C4-2B (cell line): ENCODE measurements around the gene PLD3.
A peak's percentile ranks its signal among the peaks of the same experiment; 100 is the strongest.

Experiments
- H3K27ac ChIP-seq: fragments of 450-650 bp; 2 replicates; pipeline ENCODE4 v1.5.1; 2017
- ZFX ChIP-seq: fragments of 450-650 bp; IDR thresholded peaks from 2 replicates; pipeline ENCODE4 v1.6.1; 2017
- TF ChIP-seq, protein P1 (sequence below): fragments of 450-650 bp; conservative IDR thresholded peaks from 2 replicates; pipeline ENCODE4 v1.5.1; 2017; ENCODE audit warnings: mild to moderate bottlenecking

Gene PLD3

DNA sequence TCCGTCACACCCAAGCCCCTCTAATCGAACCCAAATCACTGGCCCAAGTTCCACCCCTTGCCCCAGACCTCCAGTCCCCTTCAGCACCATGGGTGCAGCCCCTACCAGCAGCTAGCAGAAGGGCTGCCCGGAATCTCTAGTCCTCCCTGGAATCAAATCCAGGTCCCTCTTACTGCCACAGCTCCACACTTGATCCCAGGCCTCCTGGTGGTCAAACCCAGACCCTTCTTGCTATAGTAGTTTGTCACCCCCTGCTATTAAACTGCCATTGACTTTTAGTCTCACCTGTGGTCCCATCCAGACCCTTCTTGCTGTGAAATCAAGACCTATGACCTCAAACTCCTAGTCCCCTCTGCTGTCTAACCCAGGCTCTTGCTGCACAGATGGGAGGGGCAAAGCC is 32.8 kb downstream of the PLD3 start:
- TF ChIP-seq, protein P1, sequence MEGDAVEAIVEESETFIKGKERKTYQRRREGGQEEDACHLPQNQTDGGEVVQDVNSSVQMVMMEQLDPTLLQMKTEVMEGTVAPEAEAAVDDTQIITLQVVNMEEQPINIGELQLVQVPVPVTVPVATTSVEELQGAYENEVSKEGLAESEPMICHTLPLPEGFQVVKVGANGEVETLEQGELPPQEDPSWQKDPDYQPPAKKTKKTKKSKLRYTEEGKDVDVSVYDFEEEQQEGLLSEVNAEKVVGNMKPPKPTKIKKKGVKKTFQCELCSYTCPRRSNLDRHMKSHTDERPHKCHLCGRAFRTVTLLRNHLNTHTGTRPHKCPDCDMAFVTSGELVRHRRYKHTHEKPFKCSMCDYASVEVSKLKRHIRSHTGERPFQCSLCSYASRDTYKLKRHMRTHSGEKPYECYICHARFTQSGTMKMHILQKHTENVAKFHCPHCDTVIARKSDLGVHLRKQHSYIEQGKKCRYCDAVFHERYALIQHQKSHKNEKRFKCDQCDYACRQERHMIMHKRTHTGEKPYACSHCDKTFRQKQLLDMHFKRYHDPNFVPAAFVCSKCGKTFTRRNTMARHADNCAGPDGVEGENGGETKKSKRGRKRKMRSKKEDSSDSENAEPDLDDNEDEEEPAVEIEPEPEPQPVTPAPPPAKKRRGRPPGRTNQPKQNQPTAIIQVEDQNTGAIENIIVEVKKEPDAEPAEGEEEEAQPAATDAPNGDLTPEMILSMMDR: no peak
- TF ChIP-seq ZFX: no peak
- H3K27ac ChIP-seq: no peak overlapping the region

DNA sequence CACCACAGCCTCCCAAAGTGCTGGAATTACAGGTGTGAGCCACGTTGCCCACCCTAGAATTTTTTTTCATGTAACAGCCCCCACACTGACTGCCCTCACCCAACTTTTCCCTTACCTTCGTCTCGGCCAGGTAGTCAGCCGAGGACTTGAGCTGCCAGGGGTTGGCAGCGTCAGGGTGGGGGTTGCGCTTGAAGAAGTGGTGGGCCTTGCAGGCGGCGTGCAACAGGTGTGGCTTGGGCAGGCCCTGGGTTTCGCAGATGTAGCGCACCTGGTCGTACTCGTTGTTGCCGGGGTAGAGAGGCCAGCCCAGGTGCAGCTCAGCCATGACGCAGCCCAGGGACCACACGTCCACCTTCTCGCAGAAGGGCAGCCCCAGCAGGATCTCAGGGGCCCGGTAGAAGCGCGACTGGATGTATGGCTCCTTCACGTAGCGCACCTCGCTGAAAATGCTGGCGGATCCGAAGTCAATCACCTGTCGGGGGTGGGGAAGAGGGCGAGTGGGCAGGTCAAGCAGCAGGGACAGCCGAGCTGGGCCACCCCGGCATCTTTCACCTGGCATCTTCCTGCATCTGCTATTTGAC is 35.3 kb downstream of the PLD3 start:
- TF ChIP-seq, protein P1: no peak
- TF ChIP-seq ZFX: no peak

DNA sequence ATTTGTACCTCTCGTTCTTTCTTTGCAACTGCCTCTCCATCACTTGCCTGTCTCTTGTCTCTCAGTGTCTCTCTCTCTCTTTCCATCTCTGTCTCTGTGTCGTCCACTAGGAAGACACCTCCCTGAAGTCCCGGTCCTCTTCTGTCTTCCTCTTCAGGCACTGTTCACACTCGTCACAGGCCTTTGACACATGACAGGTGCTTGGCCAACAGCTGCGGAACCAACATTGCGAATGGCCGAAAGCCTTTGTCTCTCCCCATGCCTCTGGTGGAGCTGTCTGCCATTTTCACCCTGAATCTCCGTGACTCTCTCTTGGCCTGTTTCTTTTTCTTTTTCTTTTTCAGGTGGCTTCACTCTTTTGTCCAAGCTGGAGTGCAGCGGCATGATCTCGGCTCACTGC is 38.7 kb downstream of the PLD3 start:
- no peak overlapping the region for H3K27ac ChIP-seq

More for the DNA sequence above, 35.3 kb downstream of the PLD3 start:
- H3K27ac ChIP-seq: no peak overlapping the region

DNA sequence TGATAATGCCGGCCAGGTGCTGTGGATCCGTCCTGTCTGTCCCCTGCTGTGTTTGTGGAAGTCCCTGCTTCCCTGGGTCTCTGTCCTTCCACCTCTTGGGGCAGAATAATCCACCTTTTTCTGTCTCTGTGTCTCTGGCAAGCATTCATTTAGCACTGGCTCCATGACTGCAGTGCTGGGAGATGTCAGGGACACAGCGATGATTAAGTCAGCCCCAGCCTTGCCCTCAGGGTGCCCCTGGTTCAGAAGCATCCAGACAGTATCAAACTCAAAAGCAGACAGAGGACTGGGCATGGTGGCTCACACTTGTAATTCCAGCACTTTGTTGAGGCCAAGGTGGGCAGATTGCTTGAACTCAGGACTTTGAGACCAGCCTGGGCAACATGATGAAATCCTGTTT is 40.0 kb downstream of the PLD3 start:
- H3K27ac ChIP-seq: no peak overlapping the region
- TF ChIP-seq, protein P1: no peak
- no peak for TF ChIP-seq ZFX

More for the DNA sequence above, 38.7 kb downstream of the PLD3 start:
- TF ChIP-seq, protein P1: no peak
- no peak for TF ChIP-seq ZFX

DNA sequence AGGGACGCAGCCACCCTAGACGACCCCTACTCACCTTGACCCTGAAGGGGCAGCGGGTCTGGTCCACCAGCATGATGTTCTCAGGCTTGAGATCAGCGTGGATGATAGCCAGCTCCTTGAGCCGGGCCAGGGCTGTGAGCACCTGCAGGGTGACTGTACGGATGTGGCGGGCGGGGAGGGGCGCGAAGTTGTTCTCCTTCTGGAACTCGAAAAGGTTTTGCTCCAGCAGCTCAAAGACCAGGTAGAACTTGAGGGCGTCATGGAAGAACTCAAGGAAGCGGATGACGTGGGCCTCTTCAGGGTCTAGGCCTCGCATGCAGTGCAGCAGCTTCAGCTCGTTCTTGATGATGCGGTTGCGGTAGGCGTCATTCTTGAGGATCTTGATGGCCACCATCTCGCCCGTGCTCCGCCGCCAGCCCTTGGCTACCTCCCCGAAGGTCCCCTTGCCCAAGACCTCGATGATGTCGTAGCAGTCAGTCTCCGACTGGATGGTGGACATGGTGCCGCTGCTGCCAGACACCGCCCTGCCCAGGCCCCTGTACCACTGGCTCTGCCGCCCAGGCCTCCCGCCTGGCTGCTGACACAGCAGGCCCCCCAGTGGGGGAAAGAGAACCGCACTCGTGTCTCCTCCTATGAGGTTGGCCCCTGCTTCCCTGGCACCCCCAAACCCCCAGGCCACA is 41.0 kb downstream of the PLD3 start:
- TF ChIP-seq, protein P1: no peak
- no peak for TF ChIP-seq ZFX
- no peak overlapping the region for H3K27ac ChIP-seq

DNA sequence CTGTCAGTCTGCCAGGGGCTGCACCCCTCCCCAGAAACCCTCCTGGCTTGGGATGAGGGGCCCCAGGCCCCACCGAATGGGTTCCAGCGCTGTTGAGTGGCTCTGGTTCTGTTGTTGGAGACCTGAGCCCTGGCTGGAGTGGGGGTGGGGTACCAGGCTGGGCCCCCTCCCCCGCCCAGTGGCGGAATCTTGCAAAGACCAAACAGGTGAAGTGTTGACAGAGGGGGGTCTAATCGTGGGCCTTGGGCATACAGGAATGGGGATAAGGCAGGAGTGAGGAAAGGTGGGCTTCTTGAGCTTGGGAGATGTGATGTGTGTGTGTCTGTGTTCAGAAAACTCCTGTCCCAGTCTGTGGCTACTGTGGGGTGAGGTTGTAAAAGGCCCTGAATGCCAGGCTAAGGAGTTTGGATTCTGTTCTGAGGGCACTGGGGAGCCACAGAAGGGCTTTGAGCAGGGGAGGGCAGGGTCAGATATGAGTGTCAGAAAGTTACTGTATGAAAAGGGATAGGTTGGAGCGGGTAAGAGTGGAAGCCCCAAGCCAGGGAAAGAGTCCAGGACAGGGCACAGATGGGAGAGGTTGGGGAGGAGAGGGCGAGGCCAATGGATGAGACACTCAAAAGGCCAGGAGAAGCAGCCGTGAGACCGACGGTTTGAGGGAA is 41.7 kb downstream of the PLD3 start, which contains the start of gene HIPK4:
Gene HIPK4 (minus strand): TSS at position 98 of the 659 bp plus-strand sequence. CDS start 279 bp downstream, outside the sequence.
- no peak within 1 kb of the TSS for H3K27ac ChIP-seq
- TF ChIP-seq ZFX: no peak
- TF ChIP-seq, protein P1: no peak

DNA sequence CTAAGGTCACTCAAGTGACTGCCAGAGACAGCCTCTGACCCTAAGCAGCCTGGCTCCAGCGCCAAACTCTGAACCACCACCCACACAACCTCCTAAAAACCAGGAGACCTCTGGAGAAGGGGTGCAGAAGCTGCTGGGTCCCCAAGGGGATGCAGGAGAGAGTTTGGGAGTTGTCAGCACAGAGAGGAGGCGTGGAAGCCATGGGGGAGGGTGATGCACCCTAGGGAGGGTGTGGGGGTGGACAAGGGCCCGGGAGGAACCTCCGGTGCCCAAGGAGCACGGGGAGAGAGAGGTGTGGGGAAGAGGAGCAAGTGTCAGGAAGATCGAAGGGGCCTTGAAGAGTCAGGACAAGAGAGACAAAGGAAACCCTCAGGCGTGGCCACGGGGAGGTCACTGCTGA is 43.6 kb downstream of the PLD3 start:
- TF ChIP-seq, protein P1: no peak
- no peak for TF ChIP-seq ZFX
- peak overlapping the region; percentile 28; the same call in 1 of the 2 replicates for H3K27ac ChIP-seq
